Lung (tissue), 12 donors: ENCODE data around the gene FGF2. TPM values are rescaled to one million over a fixed set of nuclear protein-coding genes. Genes with fewer than 3 reads are reported as not detected.

Experiments
- ATAC-seq: fragments of 200-7000 bp; cut with Tn5 transposase; one replicate; pipeline ENCODE4 v1.9.1; 2020; ENCODE audit warnings: moderate number of reproducible peaks; ENCODE audit not compliant: insufficient read depth, low FRiP score
- DNase-seq, 3 donors: peaks; one replicate each; pipeline ENCODE4 v3.0.0-alpha.2; 2013 to 2017
- H3K27ac ChIP-seq, 2 donors: one replicate each; pipeline ENCODE4 v1.5.1; 2013; ENCODE audit warnings: mild to moderate bottlenecking in 2 of 2, moderate library complexity in 2 of 2, control low read depth in 1 of 2, inconsistent platforms in 1 of 2, low read depth in 1 of 2, low read length in 1 of 2
- H3K27me3 ChIP-seq, 3 donors: one replicate each; pipeline ENCODE4 v1.5.1; 2013; ENCODE audit warnings: low read length in 2 of 3; ENCODE audit not compliant: control insufficient read depth in 3 of 3, insufficient read depth in 3 of 3
- H3K36me3 ChIP-seq, 4 donors: one replicate each; pipeline ENCODE4 v1.5.1; 2013; ENCODE audit warnings: low read length in 4 of 4, mild to moderate bottlenecking in 1 of 4, moderate library complexity in 1 of 4; ENCODE audit not compliant: control insufficient read depth in 4 of 4, insufficient read depth in 4 of 4
- H3K4me1 ChIP-seq, 5 donors: one replicate each; pipeline ENCODE4 v1.5.1; 2013; ENCODE audit warnings: low read length in 5 of 5, mild to moderate bottlenecking in 2 of 5, moderate library complexity in 1 of 5; ENCODE audit not compliant: control insufficient read depth in 5 of 5, insufficient read depth in 5 of 5
- H3K4me3 ChIP-seq: one replicate; pipeline ENCODE4 v1.5.1; 2013; ENCODE audit warnings: mild to moderate bottlenecking, control low read depth, moderate library complexity
- H3K9ac ChIP-seq, 2 donors: one replicate each; pipeline ENCODE4 v1.5.1; 2013; ENCODE audit warnings: low read length in 2 of 2, control low read depth in 1 of 2; ENCODE audit not compliant: insufficient read depth in 1 of 2
- H3K9me3 ChIP-seq, 4 donors: one replicate each; pipeline ENCODE4 v1.5.1; 2013; ENCODE audit warnings: low read length in 3 of 4, mild to moderate bottlenecking in 1 of 4, moderate library complexity in 1 of 4; ENCODE audit not compliant: control insufficient read depth in 4 of 4, insufficient read depth in 3 of 4
- CTCF ChIP-seq: IDR thresholded peaks from 2 replicates; pipeline ENCODE4 v1.5.1; 2012; ENCODE audit warnings: mild to moderate bottlenecking; ENCODE audit errors: control extremely low read depth, extremely low read depth
- WGBS, 2 donors: extraction: QIAGEN DNeasy Blood & Tissue Kit; methylation state at CpG; one replicate each; pipeline ENCODE4 v1.1.7; 2013; 5-methylcytosine and 5-hydroxymethylcytosine counted together
- polyA plus RNA-seq, 2 donors: library from polyadenylated mRNA; stranded (reverse); fragments of 200-250 nt; gene quantifications; one replicate each; pipeline ENCODE4 v1.2.1, GENCODE V29; 2013
- total RNA-seq, 2 donors: library from RNA; depleted of rRNA in 1 of 2; stranded (reverse); fragments of >200 nt in 1 of 2; gene quantifications; one replicate each; pipeline ENCODE4 v1.2.1, GENCODE V29; 2014 to 2021
- donor health status: control.
- donor health status: control.
- donor health status: Bipolar disorder and iron deficiency.
- donor health status: healthy.
- donor health status: DM: yes; HTN: yes; CAD: no.

Gene FGF2
- total and polyA plus RNA-seq, 4 donors: 2.4 to 11.6 (median 6.2) TPM

- Histone ChIP-seq H3K4me3 (no peak overlapping the region), H3K27me3 (no peaks in the 10 kb centered on the region), H3K4me1 (peaks cover 3 to 8% (median 8%) of the 10 kb centered on the region in 5 donors), H3K36me3 (no peaks in the 10 kb centered on the region), H3K9ac (no peak overlapping the region), H3K27ac (no peak overlapping the region), H3K9me3 (no peaks in the 10 kb centered on the region)
- WGBS, 2 donors: 85 to 94% methylated on average over 2 of the region's 2 CpGs
- DNase-seq (peak in 1 of 3 donors; percentile 26), ATAC-seq (no peak)
- no peak for TF ChIP-seq CTCF
Measured at GRCh38 chr4:122781486-122781885, 45.1 kb upstream of the FGF2 start.

- Histone ChIP-seq H3K4me3 (no peak overlapping the region), H3K9ac (no peak overlapping the region), H3K36me3 (no peaks in the 10 kb centered on the region), H3K27ac (peak overlapping the region; percentile 15 to 79), H3K27me3 (no peaks in the 10 kb centered on the region), H3K9me3 (no peaks in the 10 kb centered on the region), H3K4me1 (peaks cover 3 to 8% (median 8%) of the 10 kb centered on the region in 5 donors)
- DNase-seq (peak; percentile 39 to 54 (median 51)), ATAC-seq (peak; percentile 89)
- 44 to 56% methylated on average over 6 of the region's 6 CpGs for WGBS, 2 donors
- TF ChIP-seq CTCF: no peak
Measured at GRCh38 chr4:122783301-122784215, 43.1 kb upstream of the FGF2 start.

- TF ChIP-seq CTCF: no peak
- DNase-seq: no peak
Measured at GRCh38 chr4:122784261-122784660, 42.4 kb upstream of the FGF2 start.

More at GRCh38 chr4:122784261-122784660, 42.4 kb upstream of the FGF2 start:
- H3K27me3 ChIP-seq: no peaks in the 10 kb centered on the region
- H3K9ac ChIP-seq: no peak overlapping the region
- 37 to 66% methylated on average over 1 of the region's 1 CpG for WGBS, 2 donors
- H3K4me1 ChIP-seq: peaks cover 3 to 8% (median 8%) of the 10 kb centered on the region in 5 donors
- ATAC-seq: no peak
- H3K9me3 ChIP-seq: no peaks in the 10 kb centered on the region
- no peak overlapping the region for H3K4me3 ChIP-seq
- H3K27ac ChIP-seq: peak overlapping the region in 1 of 2 donors; percentile 79
- H3K36me3 ChIP-seq: no peaks in the 10 kb centered on the region
